ENCODE measurements around the gene NECTIN3.

DNA sequence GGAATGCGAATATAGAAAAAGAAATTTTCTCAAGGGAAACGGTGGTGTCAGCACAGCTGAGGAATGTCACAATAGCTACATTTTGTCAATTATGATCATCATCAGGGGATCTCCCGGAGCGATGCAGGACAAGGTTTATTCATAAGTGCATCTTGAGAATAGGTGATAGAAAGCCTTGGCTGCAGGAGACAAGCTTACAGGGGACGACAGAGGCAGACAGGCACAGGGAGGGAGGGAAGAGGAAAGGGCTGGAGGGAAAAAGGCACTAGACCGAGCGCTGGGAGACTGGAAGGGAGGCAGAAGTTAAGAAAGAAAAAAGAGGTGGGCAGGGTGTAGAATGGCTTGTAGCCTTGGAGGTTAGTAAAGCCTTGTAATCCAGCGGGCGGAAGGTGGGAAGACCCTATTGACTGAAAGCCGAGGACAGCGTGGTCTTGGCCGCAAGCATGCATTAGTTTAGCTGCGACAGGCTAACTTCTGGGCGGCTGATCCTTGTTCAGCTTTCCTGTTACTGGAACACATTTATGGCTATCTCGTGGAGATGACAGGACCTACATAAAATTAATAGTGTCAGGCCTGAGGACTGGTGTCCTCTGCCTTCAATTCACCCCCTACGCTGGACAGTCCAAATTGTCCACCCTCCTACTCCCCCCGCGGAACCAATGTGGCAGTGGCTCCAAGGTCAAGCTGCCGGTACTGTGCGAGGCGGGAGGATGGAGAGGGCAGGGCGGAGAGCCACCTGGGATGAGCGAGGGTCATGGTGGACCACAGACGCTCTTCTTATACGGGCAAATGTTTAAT lies 1.4 kb upstream of the NECTIN3 start:
- TF ChIP-seq, protein P1, sequence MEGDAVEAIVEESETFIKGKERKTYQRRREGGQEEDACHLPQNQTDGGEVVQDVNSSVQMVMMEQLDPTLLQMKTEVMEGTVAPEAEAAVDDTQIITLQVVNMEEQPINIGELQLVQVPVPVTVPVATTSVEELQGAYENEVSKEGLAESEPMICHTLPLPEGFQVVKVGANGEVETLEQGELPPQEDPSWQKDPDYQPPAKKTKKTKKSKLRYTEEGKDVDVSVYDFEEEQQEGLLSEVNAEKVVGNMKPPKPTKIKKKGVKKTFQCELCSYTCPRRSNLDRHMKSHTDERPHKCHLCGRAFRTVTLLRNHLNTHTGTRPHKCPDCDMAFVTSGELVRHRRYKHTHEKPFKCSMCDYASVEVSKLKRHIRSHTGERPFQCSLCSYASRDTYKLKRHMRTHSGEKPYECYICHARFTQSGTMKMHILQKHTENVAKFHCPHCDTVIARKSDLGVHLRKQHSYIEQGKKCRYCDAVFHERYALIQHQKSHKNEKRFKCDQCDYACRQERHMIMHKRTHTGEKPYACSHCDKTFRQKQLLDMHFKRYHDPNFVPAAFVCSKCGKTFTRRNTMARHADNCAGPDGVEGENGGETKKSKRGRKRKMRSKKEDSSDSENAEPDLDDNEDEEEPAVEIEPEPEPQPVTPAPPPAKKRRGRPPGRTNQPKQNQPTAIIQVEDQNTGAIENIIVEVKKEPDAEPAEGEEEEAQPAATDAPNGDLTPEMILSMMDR (IDR thresholded peaks at IDR 0.05): no peak
- TF ChIP-seq POLR2A (IDR thresholded peaks at IDR 0.05) (no peak), POLR2AphosphoS5 (IDR thresholded peaks at IDR 0.05) (no peak)

Measured in prostate gland (tissue), 2 donors.